ENCODE measurements around the gene SFMBT2.

DNA sequence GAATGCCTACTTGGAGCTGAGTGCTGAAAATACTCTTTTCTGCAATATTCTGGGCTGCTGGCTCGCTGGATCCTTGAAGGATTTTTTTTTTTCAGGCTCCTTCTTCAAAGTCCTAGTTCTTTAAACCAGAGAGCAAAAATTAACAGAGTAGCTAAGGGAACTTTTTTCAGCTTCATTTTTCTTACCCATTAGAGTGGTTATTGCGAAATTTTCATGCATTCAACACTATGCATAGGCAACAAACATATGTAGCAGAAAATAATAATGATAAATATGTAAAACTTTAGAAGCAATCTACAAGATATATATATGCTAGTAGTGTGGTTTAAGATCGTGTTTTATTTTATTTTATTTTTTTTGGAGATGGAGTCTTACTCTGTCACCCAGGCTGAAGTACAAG lies 264.6 kb downstream of the SFMBT2 start:
- TF ChIP-seq DNMT3B (CRISPR knock-in tag; conservative IDR thresholded peaks at IDR 0.05): no peak
- TF ChIP-seq FOXM1 (CRISPR knock-in tag; IDR thresholded peaks at IDR 0.05): no peak
- TF ChIP-seq, protein P1, sequence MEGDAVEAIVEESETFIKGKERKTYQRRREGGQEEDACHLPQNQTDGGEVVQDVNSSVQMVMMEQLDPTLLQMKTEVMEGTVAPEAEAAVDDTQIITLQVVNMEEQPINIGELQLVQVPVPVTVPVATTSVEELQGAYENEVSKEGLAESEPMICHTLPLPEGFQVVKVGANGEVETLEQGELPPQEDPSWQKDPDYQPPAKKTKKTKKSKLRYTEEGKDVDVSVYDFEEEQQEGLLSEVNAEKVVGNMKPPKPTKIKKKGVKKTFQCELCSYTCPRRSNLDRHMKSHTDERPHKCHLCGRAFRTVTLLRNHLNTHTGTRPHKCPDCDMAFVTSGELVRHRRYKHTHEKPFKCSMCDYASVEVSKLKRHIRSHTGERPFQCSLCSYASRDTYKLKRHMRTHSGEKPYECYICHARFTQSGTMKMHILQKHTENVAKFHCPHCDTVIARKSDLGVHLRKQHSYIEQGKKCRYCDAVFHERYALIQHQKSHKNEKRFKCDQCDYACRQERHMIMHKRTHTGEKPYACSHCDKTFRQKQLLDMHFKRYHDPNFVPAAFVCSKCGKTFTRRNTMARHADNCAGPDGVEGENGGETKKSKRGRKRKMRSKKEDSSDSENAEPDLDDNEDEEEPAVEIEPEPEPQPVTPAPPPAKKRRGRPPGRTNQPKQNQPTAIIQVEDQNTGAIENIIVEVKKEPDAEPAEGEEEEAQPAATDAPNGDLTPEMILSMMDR (CRISPR knock-in tag; IDR thresholded peaks at IDR 0.05): no peak
- TF ChIP-seq, protein P2, sequence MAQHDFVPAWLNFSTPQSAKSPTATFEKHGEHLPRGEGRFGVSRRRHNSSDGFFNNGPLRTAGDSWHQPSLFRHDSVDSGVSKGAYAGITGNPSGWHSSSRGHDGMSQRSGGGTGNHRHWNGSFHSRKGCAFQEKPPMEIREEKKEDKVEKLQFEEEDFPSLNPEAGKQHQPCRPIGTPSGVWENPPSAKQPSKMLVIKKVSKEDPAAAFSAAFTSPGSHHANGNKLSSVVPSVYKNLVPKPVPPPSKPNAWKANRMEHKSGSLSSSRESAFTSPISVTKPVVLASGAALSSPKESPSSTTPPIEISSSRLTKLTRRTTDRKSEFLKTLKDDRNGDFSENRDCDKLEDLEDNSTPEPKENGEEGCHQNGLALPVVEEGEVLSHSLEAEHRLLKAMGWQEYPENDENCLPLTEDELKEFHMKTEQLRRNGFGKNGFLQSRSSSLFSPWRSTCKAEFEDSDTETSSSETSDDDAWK (CRISPR knock-in tag; IDR thresholded peaks at IDR 0.05): no peak
- TF ChIP-seq ZNF24 (IDR thresholded peaks at IDR 0.05): no peak
- TF ChIP-seq, protein P3, sequence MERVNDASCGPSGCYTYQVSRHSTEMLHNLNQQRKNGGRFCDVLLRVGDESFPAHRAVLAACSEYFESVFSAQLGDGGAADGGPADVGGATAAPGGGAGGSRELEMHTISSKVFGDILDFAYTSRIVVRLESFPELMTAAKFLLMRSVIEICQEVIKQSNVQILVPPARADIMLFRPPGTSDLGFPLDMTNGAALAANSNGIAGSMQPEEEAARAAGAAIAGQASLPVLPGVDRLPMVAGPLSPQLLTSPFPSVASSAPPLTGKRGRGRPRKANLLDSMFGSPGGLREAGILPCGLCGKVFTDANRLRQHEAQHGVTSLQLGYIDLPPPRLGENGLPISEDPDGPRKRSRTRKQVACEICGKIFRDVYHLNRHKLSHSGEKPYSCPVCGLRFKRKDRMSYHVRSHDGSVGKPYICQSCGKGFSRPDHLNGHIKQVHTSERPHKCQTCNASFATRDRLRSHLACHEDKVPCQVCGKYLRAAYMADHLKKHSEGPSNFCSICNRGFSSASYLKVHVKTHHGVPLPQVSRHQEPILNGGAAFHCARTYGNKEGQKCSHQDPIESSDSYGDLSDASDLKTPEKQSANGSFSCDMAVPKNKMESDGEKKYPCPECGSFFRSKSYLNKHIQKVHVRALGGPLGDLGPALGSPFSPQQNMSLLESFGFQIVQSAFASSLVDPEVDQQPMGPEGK (CRISPR knock-in tag; IDR thresholded peaks at IDR 0.05): no peak
- TF ChIP-seq ZNF816 (CRISPR knock-in tag; IDR thresholded peaks at IDR 0.05; ENCODE audit: borderline replicate concordance): no peak

Data from HepG2 (cell line).